ENCODE results near the gene MRGPRX4.

The MRGPRX4 gene

DNA sequence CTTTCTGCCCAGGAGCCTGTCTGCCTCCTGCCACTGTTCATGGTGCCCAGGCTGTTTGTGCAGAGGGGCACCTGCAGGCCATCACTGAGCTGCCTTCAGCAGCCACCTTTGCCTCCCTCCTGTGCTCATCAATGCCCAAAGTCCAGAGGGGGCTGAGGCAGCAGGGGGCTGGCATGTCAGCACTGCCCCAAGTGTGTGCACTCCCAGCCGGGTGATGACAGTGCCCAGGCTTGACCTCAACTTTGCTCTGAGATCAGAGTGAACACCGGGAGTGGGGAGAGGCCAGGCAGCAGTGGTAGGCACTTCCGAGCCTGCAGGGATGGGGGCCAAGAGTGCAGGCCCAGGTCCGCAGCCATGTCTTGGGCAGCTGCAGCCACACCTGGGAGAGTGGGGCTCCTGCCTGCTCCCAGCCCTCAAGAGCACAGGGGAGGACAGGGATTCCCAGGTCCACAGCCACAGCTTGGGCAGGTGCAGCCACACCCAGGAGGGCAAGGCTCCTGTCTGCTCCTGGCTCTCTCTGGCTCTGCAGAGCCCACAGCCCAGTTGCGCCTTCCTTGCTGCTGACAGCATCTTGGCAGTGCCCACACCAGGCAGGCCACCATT lies 48.7 kb downstream of the MRGPRX4 start:
- no peak for DNase-seq (ENCODE audit: low read depth)
- H3K4me3 ChIP-seq (ENCODE audit: low read depth, low read length) = no peak overlapping the region
- no peak for TF ChIP-seq CTCF (conservative IDR thresholded peaks at IDR 0.05; ENCODE audit: low read depth, low read length)

DNA sequence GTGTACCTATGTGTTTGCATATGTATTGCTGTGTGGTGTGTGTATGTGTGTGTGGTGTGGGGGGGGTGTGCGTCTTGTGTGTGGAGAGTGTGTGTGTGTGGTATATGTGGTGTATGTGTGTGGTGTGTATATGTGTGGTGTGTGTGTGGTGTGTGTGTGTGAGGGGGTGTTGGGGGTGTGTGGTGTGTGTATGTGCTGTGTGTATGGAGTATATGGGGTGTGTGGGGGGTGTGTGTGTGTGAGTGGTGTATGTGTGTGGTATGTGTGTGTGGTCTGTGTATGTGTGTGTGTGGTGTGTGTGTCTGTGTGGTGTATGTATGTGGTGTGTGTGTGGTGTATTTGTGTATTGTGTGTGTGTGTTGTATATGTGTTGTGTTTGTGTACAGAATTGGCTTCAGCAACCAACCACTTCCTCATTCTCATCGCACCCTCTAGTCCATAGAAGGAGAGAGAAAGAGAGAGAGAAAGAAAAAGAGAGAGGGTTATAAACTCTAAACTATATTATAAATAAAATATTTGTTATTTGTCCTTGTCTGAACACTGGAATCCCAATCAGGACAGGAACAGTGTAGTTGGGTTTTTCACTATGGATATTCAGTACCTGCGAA lies 50.3 kb downstream of the MRGPRX4 start:
- H3K4me3 ChIP-seq (ENCODE audit: low read depth, low read length) = no peak overlapping the region
- TF ChIP-seq CTCF (conservative IDR thresholded peaks at IDR 0.05; ENCODE audit: low read depth, low read length) = no peak
- no peak for DNase-seq (ENCODE audit: low read depth)
